ENCODE data around the gene OLFML2B. TPM values are rescaled to one million over a fixed set of nuclear protein-coding genes. Genes with fewer than 3 reads are reported as not detected.

OLFML2B gene
- total RNA-seq, 2 donors from 2014 or later: 0.75 to 1.00 TPM

DNA sequence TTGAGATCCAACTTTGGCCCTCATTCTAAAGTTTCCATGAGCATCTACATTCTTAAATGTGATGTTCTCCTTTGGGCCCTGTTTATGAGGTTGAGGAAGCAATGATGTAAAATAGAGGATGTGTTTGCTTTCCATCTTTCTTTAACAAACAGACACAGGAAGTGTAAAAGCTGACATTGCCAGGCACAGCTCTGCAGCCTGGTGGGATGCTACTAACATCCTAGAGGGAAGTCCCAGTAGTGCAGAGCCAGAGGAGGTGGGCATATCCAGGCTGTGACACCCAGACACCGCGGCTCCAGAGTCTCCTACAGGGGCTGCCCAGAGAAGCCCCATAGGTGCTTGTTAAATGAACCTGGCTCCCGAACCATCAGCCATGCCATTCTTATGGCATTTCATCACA is 16.2 kb downstream of the OLFML2B start:
- Histone ChIP-seq H3K27ac (ENCODE audit: low read depth, low read length) (no peak overlapping the region), H3K27me3 (ENCODE audit: control insufficient read depth, insufficient read depth, low read length, poor library complexity, severe bottlenecking) (no peaks in the 10 kb centered on the region), H3K36me3 (ENCODE audit: control insufficient read depth, insufficient read depth, low read length) (no peaks in the 10 kb centered on the region), H3K9ac (ENCODE audit: extremely low read depth, low read length, poor library complexity, severe bottlenecking) (no peak overlapping the region), H3K4me3 (ENCODE audit: low read length) (no peak overlapping the region), H3K4me1 (ENCODE audit: control insufficient read depth, insufficient read depth, low read length) (no peaks in the 10 kb centered on the region), H3K9me3 (ENCODE audit: control insufficient read depth, low read length) (no peaks in the 10 kb centered on the region)
- Mint-ChIP-seq H3K4me3 (no peak overlapping the region), H3K27ac (no peak overlapping the region), H3K9me3 (no peaks in the 10 kb centered on the region), H3K27me3 (ENCODE audit: insufficient read depth) (peaks cover 3% of the 10 kb centered on the region), H3K36me3 (ENCODE audit: low read depth) (no peaks in the 10 kb centered on the region), H3K4me1 (peaks cover 4% of the 10 kb centered on the region)
- TF ChIP-seq, protein P1, sequence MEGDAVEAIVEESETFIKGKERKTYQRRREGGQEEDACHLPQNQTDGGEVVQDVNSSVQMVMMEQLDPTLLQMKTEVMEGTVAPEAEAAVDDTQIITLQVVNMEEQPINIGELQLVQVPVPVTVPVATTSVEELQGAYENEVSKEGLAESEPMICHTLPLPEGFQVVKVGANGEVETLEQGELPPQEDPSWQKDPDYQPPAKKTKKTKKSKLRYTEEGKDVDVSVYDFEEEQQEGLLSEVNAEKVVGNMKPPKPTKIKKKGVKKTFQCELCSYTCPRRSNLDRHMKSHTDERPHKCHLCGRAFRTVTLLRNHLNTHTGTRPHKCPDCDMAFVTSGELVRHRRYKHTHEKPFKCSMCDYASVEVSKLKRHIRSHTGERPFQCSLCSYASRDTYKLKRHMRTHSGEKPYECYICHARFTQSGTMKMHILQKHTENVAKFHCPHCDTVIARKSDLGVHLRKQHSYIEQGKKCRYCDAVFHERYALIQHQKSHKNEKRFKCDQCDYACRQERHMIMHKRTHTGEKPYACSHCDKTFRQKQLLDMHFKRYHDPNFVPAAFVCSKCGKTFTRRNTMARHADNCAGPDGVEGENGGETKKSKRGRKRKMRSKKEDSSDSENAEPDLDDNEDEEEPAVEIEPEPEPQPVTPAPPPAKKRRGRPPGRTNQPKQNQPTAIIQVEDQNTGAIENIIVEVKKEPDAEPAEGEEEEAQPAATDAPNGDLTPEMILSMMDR (conservative IDR thresholded peaks at IDR 0.05): peak; percentile 33
- DNase-seq: no peak
- 94 to 95% methylated on average over 3 of the region's 3 CpGs for WGBS, 2 experiments (ENCODE audit: insufficient coverage in 1 of 2, insufficient read length in 1 of 2)

DNA sequence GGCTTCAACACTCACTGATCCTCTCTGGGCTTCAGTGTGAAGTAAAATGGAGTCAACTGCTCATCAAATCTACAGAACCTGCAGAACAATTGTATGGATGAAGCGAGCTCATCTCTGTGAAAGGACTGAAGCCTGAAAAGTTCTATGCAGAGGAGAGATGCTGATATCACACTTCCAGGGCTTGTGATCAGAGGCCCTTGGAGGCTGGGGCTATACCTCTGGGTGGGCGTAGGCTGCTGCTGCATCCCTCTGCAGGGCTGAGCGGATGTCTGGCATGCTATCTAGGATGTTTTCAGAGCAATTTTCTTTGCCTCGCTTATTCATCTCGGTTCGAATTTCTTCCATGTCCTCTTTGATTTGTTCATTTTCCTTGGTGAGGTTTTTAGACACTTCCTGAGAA is 17.6 kb downstream of the OLFML2B start:
- Mint-ChIP-seq H3K36me3 (ENCODE audit: low read depth) (no peaks in the 10 kb centered on the region), H3K9me3 (no peaks in the 10 kb centered on the region), H3K27me3 (ENCODE audit: insufficient read depth) (peaks cover 3% of the 10 kb centered on the region), H3K4me1 (peaks cover 4% of the 10 kb centered on the region), H3K27ac (no peak overlapping the region), H3K4me3 (no peak overlapping the region)
- Histone ChIP-seq H3K4me3 (ENCODE audit: low read length) (no peak overlapping the region), H3K27me3 (ENCODE audit: control insufficient read depth, insufficient read depth, low read length, poor library complexity, severe bottlenecking) (no peaks in the 10 kb centered on the region), H3K9me3 (ENCODE audit: control insufficient read depth, low read length) (no peaks in the 10 kb centered on the region), H3K27ac (ENCODE audit: low read depth, low read length) (no peak overlapping the region), H3K9ac (ENCODE audit: extremely low read depth, low read length, poor library complexity, severe bottlenecking) (no peak overlapping the region), H3K36me3 (ENCODE audit: control insufficient read depth, insufficient read depth, low read length) (no peaks in the 10 kb centered on the region), H3K4me1 (ENCODE audit: control insufficient read depth, insufficient read depth, low read length) (no peaks in the 10 kb centered on the region)
- no peak for DNase-seq
- TF ChIP-seq, protein P1 (conservative IDR thresholded peaks at IDR 0.05): no peak
- 84 to 100% methylated on average over 1 to 6 of the region's 6 CpGs for WGBS, 2 experiments (ENCODE audit: insufficient coverage in 1 of 2, insufficient read length in 1 of 2)

DNA sequence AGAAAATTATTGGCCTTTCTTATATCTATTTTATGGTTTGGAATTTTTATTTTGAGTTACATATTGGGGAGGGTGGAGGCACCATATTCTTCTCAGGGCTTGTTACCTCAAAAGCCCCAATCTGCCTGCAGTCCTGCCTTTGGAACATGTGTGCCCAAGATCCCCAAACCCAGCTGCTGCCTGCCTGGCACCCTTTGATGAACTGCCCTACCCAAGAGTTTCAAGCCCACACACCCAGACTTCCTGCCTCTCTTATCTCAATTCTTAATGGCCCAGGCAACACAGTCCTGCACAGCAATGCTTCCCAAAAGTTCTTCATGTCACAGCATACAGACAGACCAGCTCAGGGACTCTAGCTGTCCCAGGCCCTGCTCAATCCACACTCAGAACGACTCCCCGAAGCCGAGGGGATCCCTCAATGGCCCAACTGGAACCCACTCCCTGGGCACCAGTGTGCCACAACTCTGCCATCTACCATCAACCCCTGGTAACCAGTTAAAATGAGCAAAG is 19.2 kb downstream of the OLFML2B start:
- H3K36me3 ChIP-seq (ENCODE audit: control insufficient read depth, insufficient read depth, low read length): no peaks in the 10 kb centered on the region
- Mint-ChIP-seq H3K27me3 (ENCODE audit: insufficient read depth) (no peaks in the 10 kb centered on the region), H3K4me3 (no peak overlapping the region), H3K9me3 (no peaks in the 10 kb centered on the region), H3K36me3 (ENCODE audit: low read depth) (no peaks in the 10 kb centered on the region), H3K4me1 (peaks cover 4% of the 10 kb centered on the region), H3K27ac (no peak overlapping the region)
- H3K4me1 ChIP-seq (ENCODE audit: control insufficient read depth, insufficient read depth, low read length): no peaks in the 10 kb centered on the region
- TF ChIP-seq, protein P1 (conservative IDR thresholded peaks at IDR 0.05): no peak
- H3K27ac ChIP-seq (ENCODE audit: low read depth, low read length): no peak overlapping the region
- H3K9ac ChIP-seq (ENCODE audit: extremely low read depth, low read length, poor library complexity, severe bottlenecking): no peak overlapping the region
- 94 to 100% methylated on average over 3 of the region's 3 CpGs for WGBS, 2 experiments (ENCODE audit: insufficient coverage in 1 of 2, insufficient read length in 1 of 2)
- no peak for DNase-seq
- no peaks in the 10 kb centered on the region for H3K9me3 ChIP-seq (ENCODE audit: control insufficient read depth, low read length)
- no peak overlapping the region for H3K4me3 ChIP-seq (ENCODE audit: low read length)
- H3K27me3 ChIP-seq (ENCODE audit: control insufficient read depth, insufficient read depth, low read length, poor library complexity, severe bottlenecking): no peaks in the 10 kb centered on the region
